ENCODE results near the gene TUT7. TPM values are rescaled to one million over a fixed set of nuclear protein-coding genes. Genes with fewer than 3 reads are reported as not detected.
"Not testable (repeated sequence)": the region's sequence is repeated elsewhere in the genome, so short reads cannot be mapped to it uniquely, and the experiment has no call there.

The TUT7 gene, protein sequence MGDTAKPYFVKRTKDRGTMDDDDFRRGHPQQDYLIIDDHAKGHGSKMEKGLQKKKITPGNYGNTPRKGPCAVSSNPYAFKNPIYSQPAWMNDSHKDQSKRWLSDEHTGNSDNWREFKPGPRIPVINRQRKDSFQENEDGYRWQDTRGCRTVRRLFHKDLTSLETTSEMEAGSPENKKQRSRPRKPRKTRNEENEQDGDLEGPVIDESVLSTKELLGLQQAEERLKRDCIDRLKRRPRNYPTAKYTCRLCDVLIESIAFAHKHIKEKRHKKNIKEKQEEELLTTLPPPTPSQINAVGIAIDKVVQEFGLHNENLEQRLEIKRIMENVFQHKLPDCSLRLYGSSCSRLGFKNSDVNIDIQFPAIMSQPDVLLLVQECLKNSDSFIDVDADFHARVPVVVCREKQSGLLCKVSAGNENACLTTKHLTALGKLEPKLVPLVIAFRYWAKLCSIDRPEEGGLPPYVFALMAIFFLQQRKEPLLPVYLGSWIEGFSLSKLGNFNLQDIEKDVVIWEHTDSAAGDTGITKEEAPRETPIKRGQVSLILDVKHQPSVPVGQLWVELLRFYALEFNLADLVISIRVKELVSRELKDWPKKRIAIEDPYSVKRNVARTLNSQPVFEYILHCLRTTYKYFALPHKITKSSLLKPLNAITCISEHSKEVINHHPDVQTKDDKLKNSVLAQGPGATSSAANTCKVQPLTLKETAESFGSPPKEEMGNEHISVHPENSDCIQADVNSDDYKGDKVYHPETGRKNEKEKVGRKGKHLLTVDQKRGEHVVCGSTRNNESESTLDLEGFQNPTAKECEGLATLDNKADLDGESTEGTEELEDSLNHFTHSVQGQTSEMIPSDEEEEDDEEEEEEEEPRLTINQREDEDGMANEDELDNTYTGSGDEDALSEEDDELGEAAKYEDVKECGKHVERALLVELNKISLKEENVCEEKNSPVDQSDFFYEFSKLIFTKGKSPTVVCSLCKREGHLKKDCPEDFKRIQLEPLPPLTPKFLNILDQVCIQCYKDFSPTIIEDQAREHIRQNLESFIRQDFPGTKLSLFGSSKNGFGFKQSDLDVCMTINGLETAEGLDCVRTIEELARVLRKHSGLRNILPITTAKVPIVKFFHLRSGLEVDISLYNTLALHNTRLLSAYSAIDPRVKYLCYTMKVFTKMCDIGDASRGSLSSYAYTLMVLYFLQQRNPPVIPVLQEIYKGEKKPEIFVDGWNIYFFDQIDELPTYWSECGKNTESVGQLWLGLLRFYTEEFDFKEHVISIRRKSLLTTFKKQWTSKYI (N-terminal part only)
- 16.3 TPM for polyA plus RNA-seq (2012; ENCODE audit: low read depth, missing spikeins)

DNA sequence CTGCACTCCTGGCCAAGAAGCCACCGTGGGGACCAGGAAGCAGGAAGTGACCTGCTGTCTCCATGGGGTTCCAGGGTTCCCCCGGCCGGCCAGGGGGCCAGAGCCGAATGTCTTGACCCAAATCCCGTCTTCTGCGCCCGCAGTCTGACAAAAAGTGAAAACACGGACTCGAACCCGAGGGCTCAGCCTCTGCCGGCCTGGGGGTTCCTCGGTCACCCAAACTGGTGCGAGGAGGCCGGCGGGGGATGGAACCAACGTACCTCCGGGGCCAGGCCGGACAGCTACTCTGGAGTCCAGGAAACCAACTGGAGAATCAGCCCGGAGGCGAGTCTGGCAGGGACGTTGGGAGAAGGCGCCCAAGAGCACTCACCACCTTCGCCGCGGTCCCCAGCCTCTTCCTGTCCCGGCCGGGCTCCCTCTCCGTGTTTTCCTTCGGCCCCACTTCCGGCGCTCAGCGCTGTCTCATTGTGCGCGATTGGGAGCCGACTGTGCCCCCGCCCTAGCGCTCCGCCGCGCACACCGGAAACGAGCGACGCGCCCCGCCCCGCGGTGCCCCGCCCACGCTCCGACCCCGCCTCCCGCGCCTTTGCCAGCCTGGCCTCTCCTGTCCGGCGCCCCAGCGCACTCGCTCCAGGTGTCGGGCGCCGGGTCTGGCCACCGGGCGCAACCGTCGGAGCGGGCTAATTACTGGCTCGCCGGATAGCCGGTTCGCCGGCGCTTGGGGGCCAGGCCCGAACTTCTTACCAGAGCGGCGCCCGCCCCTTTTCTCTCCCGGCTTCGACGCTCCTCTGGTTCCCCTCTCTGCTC, at the start of gene TUT7:
TSS of gene TUT7 (minus strand) at position 400 of the 807 bp plus-strand sequence. CDS start 1,211 bp downstream, outside the sequence.
- FAIRE-seq (peak; percentile 85), DNase-seq (ENCODE audit: insufficient read length, low spot score) (peak; percentile 84)
- TF ChIP-seq TAF1 (IDR thresholded peaks at IDR 0.05; ENCODE audit: low read depth, low read length) (peak; percentile 64), POU2F2 (IDR thresholded peaks at IDR 0.05; ENCODE audit: low read depth, low read length) (0 out of 2 replicates have a peak, but pooled peaks have one; percentile 7), SPI1 (IDR thresholded peaks at IDR 0.05; ENCODE audit: low read depth, low read length) (0 out of 2 replicates have a peak, but pooled peaks have one; percentile 9), PAX5 (IDR thresholded peaks at IDR 0.05; ENCODE audit: insufficient read depth, low read length, severe bottlenecking) (no peak), POLR2A (IDR thresholded peaks at IDR 0.05; ENCODE audit: low read depth, low read length) (peak; percentile 72), POLR2AphosphoS5 (IDR thresholded peaks at IDR 0.05; ENCODE audit: low read depth, low read length) (peak; percentile 63)

DNA sequence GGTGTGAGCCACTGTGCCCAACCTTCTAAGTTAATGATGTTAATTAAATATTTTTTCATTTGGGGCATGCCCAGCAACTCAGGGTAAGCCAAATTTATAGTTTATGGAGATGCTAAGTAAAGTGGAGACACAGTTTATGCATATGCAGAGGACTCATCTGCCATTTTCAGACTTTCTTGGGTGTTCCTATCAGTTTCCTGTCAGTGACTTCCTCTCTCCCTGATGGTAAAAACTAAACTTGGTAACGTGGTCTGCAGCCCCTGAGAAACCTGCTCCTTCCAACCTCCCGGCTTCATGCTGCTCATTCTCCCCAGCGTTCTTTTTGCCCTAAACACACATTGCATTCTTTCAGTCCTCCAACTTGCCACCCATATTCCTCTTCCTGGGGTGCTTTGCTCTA, 48.4 kb upstream of the TUT7 start:
- DNase-seq (ENCODE audit: insufficient read length, low spot score) (no peak), FAIRE-seq (no peak)

DNA sequence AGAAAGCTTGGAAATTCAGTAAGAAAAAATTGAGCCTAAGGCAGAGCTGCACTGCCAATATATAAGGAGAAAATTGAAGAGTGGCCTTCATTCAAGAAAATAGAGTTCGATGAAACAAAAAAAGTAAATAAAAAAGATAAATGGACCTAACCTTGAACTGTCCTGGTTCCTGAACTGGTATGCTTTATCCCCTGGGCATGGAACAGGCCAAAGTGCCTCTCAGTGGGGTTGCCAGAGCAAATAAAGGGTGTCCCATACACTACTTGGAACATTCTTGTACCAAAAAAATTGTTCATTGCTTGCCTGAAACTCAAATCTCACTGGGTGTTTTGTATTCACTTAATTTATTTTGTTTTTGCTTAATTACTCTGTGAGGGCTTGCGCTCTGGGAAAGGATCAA, 42.2 kb upstream of the TUT7 start:
- no peak for FAIRE-seq
- TF ChIP-seq POLR2A (IDR thresholded peaks at IDR 0.05; ENCODE audit: low read depth, low read length), result no peak
- no peak for TF ChIP-seq POLR2AphosphoS5 (IDR thresholded peaks at IDR 0.05; ENCODE audit: low read depth, low read length)
- no peak for TF ChIP-seq PAX5 (IDR thresholded peaks at IDR 0.05; ENCODE audit: insufficient read depth, low read length, severe bottlenecking)
- TF ChIP-seq SPI1 (IDR thresholded peaks at IDR 0.05; ENCODE audit: low read depth, low read length), result no peak
- TF ChIP-seq POU2F2 (IDR thresholded peaks at IDR 0.05; ENCODE audit: low read depth, low read length), result no peak
- no peak for DNase-seq (ENCODE audit: insufficient read length, low spot score)

More for the DNA sequence above, 48.4 kb upstream of the TUT7 start:
- TF ChIP-seq POLR2AphosphoS5 (IDR thresholded peaks at IDR 0.05; ENCODE audit: low read depth, low read length), result no peak
- TF ChIP-seq TAF1 (IDR thresholded peaks at IDR 0.05; ENCODE audit: low read depth, low read length), result no peak
- TF ChIP-seq POLR2A (IDR thresholded peaks at IDR 0.05; ENCODE audit: low read depth, low read length), result no peak
- TF ChIP-seq PAX5 (IDR thresholded peaks at IDR 0.05; ENCODE audit: insufficient read depth, low read length, severe bottlenecking), result no peak
- TF ChIP-seq POU2F2 (IDR thresholded peaks at IDR 0.05; ENCODE audit: low read depth, low read length), result no peak
- no peak for TF ChIP-seq SPI1 (IDR thresholded peaks at IDR 0.05; ENCODE audit: low read depth, low read length)

DNA sequence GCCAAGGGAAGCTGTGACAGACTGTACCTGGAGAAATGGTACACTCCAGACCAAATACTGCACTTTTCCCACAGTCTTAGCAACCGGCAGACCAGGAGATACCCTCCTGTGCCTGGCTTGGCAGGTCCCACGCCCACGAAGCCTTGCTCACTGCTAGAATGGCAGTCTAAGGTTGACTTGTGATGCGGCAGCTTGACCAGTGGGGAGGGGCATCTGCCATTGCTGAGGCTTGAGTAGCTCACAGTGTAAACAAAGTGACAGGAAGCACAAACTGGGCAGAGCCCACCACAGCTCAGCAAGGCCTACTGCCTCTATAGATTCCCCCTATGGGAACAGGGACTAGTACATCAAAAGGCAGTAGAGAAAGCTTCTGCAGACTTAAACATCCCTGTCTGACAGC, 36.0 kb upstream of the TUT7 start:
- DNase-seq (ENCODE audit: insufficient read length, low spot score); FAIRE-seq: not testable (repeated sequence)

DNA sequence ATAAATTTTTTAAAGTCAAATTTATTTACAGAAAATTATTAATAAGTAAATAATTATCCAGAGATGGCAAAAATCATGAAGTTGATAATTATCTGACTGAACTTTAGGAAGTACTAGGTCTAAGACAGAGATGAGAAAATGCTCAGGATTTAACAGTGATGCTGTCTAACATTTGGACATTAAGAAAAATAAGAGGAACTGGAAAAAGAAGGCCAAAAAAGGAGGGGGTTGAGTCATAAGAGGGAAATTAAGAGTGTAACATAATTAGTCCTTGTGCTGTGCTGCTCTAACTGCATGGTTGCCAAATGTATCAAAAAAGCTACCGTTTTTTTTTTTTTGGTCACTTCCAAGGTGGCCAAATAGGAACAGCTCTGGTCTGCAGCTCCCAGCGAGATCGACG, 35.4 kb upstream of the TUT7 start:
- DNase-seq (ENCODE audit: insufficient read length, low spot score) (no peak), FAIRE-seq (no peak)
- TF ChIP-seq POLR2AphosphoS5 (IDR thresholded peaks at IDR 0.05; ENCODE audit: low read depth, low read length), result no peak
- TF ChIP-seq PAX5 (IDR thresholded peaks at IDR 0.05; ENCODE audit: insufficient read depth, low read length, severe bottlenecking), result no peak
- TF ChIP-seq TAF1 (IDR thresholded peaks at IDR 0.05; ENCODE audit: low read depth, low read length), result no peak
- TF ChIP-seq SPI1 (IDR thresholded peaks at IDR 0.05; ENCODE audit: low read depth, low read length), result no peak
- TF ChIP-seq POLR2A (IDR thresholded peaks at IDR 0.05; ENCODE audit: low read depth, low read length), result no peak
- no peak for TF ChIP-seq POU2F2 (IDR thresholded peaks at IDR 0.05; ENCODE audit: low read depth, low read length)

DNA sequence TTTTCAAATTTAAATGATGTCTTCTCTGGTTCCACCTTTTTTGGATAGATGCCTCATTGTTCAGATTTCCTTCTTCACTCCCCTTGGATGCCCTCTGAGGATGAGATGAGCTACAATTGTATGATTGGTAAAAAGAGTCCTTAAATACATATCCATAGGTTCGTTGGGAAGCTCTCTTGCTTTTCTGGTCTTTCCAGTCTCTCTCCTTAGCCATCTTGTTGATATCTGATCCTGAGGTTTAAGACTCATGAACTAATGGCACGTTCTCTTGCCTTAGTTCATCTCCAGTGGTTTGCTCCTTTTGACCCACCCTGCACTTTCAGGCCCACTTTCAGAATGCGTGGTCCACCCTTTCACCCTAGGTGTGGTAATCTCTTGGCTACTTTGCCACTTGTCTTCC, 33.2 kb upstream of the TUT7 start:
- FAIRE-seq, result no peak
- no peak for DNase-seq (ENCODE audit: insufficient read length, low spot score)
- TF ChIP-seq TAF1 (IDR thresholded peaks at IDR 0.05; ENCODE audit: low read depth, low read length) (no peak), POU2F2 (IDR thresholded peaks at IDR 0.05; ENCODE audit: low read depth, low read length) (no peak), PAX5 (IDR thresholded peaks at IDR 0.05; ENCODE audit: insufficient read depth, low read length, severe bottlenecking) (no peak), POLR2AphosphoS5 (IDR thresholded peaks at IDR 0.05; ENCODE audit: low read depth, low read length) (no peak), SPI1 (IDR thresholded peaks at IDR 0.05; ENCODE audit: low read depth, low read length) (no peak), POLR2A (IDR thresholded peaks at IDR 0.05; ENCODE audit: low read depth, low read length) (no peak)

DNA sequence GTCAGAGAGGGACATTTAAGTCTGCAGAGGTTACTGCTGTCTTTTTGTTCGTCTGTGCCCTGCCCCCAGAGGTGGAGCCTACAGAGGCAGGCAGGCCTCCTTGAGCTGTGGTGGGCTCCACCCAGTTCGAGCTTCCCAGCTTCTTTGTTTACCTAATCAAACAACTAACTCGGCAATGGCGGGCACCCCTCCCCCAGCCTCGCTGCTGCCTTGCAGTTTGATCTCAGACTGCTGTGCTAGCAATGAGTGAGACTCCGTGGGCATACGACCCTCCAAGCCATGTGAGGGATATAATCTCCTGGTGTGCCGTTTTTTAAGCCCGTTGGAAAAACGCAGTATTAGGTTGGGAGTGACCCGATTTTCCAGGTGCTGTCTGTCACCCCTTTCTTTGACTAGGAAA, 28.8 kb upstream of the TUT7 start:
- FAIRE-seq, result not testable (repeated sequence)

DNA sequence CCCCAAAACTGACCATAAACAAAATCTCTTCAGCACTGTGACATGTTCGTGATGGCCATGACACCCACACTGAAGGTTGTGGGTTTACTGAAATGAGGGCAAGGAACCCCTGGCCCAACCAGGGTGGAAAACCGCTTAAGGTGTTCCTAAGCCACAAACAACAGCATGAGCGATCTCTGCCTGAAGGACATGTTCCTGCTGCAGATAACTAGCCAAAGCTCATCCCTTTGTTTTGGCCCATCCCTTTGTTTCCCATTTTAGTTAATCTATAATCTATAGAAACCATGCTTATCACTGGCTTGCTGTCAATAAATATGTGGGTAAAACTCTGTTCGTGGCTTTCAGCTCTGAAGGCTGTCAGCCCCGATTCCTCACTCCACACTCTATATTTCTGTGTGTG, 21.8 kb upstream of the TUT7 start:
- DNase-seq (ENCODE audit: insufficient read length, low spot score) (no peak), FAIRE-seq (no peak)
- no peak for TF ChIP-seq PAX5 (IDR thresholded peaks at IDR 0.05; ENCODE audit: insufficient read depth, low read length, severe bottlenecking)
- no peak for TF ChIP-seq POU2F2 (IDR thresholded peaks at IDR 0.05; ENCODE audit: low read depth, low read length)
- TF ChIP-seq POLR2A (IDR thresholded peaks at IDR 0.05; ENCODE audit: low read depth, low read length), result no peak
- no peak for TF ChIP-seq TAF1 (IDR thresholded peaks at IDR 0.05; ENCODE audit: low read depth, low read length)
- TF ChIP-seq POLR2AphosphoS5 (IDR thresholded peaks at IDR 0.05; ENCODE audit: low read depth, low read length), result no peak
- TF ChIP-seq SPI1 (IDR thresholded peaks at IDR 0.05; ENCODE audit: low read depth, low read length), result no peak

More for the DNA sequence above, 28.8 kb upstream of the TUT7 start:
- DNase-seq (ENCODE audit: insufficient read length, low spot score), result not testable (repeated sequence)
